ENCODE results near the gene RORB. TPM values are rescaled to one million over a fixed set of nuclear protein-coding genes. Genes with fewer than 3 reads are reported as not detected.

The RORB gene
- total RNA-seq, 2 experiments from 2014 or later, result not detected

DNA sequence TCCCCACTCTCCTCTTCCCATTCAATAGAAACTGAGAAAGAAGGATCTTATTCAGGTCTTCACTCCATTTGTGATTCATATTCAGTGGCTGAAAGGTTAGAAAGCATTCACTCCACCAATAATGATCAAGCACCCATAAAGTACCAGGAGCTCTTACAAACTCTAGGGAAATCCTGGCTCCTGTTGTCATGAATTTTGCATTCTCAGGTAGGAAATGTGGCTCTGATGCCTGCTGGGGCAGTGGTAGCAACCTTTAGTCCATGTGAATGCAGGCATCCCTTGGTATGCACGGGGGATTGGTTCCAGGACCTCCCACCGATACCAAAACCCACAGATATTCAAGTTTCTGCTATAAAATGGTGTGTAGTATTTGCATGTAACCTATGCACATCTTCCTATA, 3.6 kb upstream of the RORB start:
- CTCF ChIA-PET (ENCODE audit: unreplicated experiment), result no interaction called here
- intact Hi-C loops (cut with micrococcal nuclease; ENCODE audit: unreplicated experiment), result no loop called here

DNA sequence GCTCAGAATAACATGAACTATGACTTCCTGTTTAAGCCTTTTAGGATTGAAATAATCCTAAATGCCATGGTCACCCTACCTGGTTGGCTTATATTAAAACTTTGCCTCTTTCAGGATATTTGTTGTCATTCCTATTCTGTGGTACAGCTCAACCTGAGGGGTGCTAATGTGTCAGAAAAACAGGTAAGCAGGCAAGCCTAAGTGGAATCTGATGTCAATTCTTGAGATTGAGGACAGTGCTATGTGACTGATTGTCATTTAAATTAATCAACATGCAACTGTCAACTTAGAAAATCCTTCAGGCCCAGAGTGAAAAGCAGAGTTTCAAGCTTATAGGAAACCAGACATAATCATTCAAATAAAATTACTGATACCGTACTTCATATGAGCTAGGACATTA, 2.6 kb upstream of the RORB start:
- DNase-seq (ENCODE audit: low spot score), result no peak
- Histone ChIP-seq H3K9me3 (ENCODE audit: low read length) (no peaks in the 10 kb centered on the region), H3K9me2 (ENCODE audit: insufficient read depth, low read length) (no peaks in the 10 kb centered on the region), H3K4me1 (ENCODE audit: insufficient read depth, low read length, poor library complexity, severe bottlenecking) (no peaks in the 10 kb centered on the region), H3K79me2 (ENCODE audit: insufficient read depth, low read depth, low read length) (no peaks in the 10 kb centered on the region), H3K27ac (ENCODE audit: low read depth, low read length, poor library complexity, severe bottlenecking) (no peak overlapping the region), H3K36me3 (ENCODE audit: insufficient read depth, low read length) (no peaks in the 10 kb centered on the region), H2AFZ (ENCODE audit: low read length) (no peak overlapping the region), H3K4me3 (ENCODE audit: low read depth, low read length, poor library complexity, severe bottlenecking) (no peak overlapping the region), H3K4me2 (ENCODE audit: low read length) (no peak overlapping the region), H4K20me1 (ENCODE audit: insufficient read depth, low read length) (no peaks in the 10 kb centered on the region)
- no TSS peak for BruUV-seq (replicated peaks)
- TF ChIP-seq, protein P1, sequence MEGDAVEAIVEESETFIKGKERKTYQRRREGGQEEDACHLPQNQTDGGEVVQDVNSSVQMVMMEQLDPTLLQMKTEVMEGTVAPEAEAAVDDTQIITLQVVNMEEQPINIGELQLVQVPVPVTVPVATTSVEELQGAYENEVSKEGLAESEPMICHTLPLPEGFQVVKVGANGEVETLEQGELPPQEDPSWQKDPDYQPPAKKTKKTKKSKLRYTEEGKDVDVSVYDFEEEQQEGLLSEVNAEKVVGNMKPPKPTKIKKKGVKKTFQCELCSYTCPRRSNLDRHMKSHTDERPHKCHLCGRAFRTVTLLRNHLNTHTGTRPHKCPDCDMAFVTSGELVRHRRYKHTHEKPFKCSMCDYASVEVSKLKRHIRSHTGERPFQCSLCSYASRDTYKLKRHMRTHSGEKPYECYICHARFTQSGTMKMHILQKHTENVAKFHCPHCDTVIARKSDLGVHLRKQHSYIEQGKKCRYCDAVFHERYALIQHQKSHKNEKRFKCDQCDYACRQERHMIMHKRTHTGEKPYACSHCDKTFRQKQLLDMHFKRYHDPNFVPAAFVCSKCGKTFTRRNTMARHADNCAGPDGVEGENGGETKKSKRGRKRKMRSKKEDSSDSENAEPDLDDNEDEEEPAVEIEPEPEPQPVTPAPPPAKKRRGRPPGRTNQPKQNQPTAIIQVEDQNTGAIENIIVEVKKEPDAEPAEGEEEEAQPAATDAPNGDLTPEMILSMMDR (conservative IDR thresholded peaks at IDR 0.05; ENCODE audit: low read length), result no peak
- no peak for TF ChIP-seq EZH2phosphoT487 (IDR thresholded peaks at IDR 0.05; ENCODE audit: borderline replicate concordance, low read depth, low read length)
- POLR2A ChIA-PET, result interaction anchor here (1.4 kb wide), 1 partner anchor 12 kb away, joined by 3 read pairs; no protein-coding TSS in a partner anchor
- CTCF ChIA-PET (ENCODE audit: unreplicated experiment), result no interaction called here
- intact Hi-C loops (cut with micrococcal nuclease; ENCODE audit: unreplicated experiment), result no loop called here

More for the DNA sequence above, 3.6 kb upstream of the RORB start:
- H3K4me3 ChIP-seq (ENCODE audit: low read depth, low read length, poor library complexity, severe bottlenecking), result no peak overlapping the region
- H3K79me2 ChIP-seq (ENCODE audit: insufficient read depth, low read depth, low read length), result no peaks in the 10 kb centered on the region
- POLR2A ChIA-PET, result interaction anchor here (0.7 to 1.4 kb wide), 2 partner anchors 13 to 799 kb away, joined by 3 to 4 read pairs; no protein-coding TSS in a partner anchor
- H3K9me3 ChIP-seq (ENCODE audit: low read length), result no peaks in the 10 kb centered on the region
- no peak for DNase-seq (ENCODE audit: low spot score)
- H4K20me1 ChIP-seq (ENCODE audit: insufficient read depth, low read length), result no peaks in the 10 kb centered on the region
- H3K4me2 ChIP-seq (ENCODE audit: low read length), result no peak overlapping the region
- no peaks in the 10 kb centered on the region for H3K36me3 ChIP-seq (ENCODE audit: insufficient read depth, low read length)
- no TSS peak for BruUV-seq (replicated peaks)
- no peak overlapping the region for H2AFZ ChIP-seq (ENCODE audit: low read length)
- H3K4me1 ChIP-seq (ENCODE audit: insufficient read depth, low read length, poor library complexity, severe bottlenecking), result no peaks in the 10 kb centered on the region
- no peaks in the 10 kb centered on the region for H3K9me2 ChIP-seq (ENCODE audit: insufficient read depth, low read length)
- H3K27ac ChIP-seq (ENCODE audit: low read depth, low read length, poor library complexity, severe bottlenecking), result no peak overlapping the region
- TF ChIP-seq, protein P1 (conservative IDR thresholded peaks at IDR 0.05; ENCODE audit: low read length), result no peak
- TF ChIP-seq EZH2phosphoT487 (IDR thresholded peaks at IDR 0.05; ENCODE audit: borderline replicate concordance, low read depth, low read length), result no peak

DNA sequence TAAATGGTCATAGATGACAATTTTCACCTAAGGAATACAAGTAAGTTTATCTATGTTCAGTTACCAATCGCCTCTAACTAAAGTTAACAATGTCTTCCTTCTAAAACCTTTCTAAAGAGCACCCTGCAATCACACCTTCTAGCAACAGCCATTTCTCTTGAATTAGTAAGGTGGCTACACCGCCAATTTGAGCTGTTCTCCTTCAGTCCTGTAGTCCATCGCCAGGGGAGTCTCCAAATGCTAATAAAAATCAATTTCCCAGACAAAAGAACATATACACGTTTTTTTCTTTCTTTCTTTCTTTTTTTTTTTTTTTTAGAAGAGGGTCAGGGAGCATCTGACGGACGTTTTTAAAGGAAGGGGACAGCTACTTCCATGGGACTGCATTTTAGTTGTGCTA, 729 bp upstream of the RORB start:
- Histone ChIP-seq H4K20me1 (ENCODE audit: insufficient read depth, low read length) (no peaks in the 10 kb centered on the region), H2AFZ (ENCODE audit: low read length) (no peak overlapping the region), H3K4me3 (ENCODE audit: low read depth, low read length, poor library complexity, severe bottlenecking) (no peak overlapping the region), H3K27ac (ENCODE audit: low read depth, low read length, poor library complexity, severe bottlenecking) (no peak overlapping the region), H3K79me2 (ENCODE audit: insufficient read depth, low read depth, low read length) (no peaks in the 10 kb centered on the region), H3K4me1 (ENCODE audit: insufficient read depth, low read length, poor library complexity, severe bottlenecking) (no peaks in the 10 kb centered on the region), H3K9me2 (ENCODE audit: insufficient read depth, low read length) (no peaks in the 10 kb centered on the region), H3K9me3 (ENCODE audit: low read length) (no peaks in the 10 kb centered on the region), H3K4me2 (ENCODE audit: low read length) (no peak overlapping the region), H3K36me3 (ENCODE audit: insufficient read depth, low read length) (no peaks in the 10 kb centered on the region)
- intact Hi-C loops (cut with micrococcal nuclease; ENCODE audit: unreplicated experiment), result no loop called here
- no TSS peak for BruUV-seq (replicated peaks)
- ChIA-PET POLR2A (no interaction called here), CTCF (ENCODE audit: unreplicated experiment) (no interaction called here)
- no peak for DNase-seq (ENCODE audit: low spot score)
- no peak for TF ChIP-seq EZH2phosphoT487 (IDR thresholded peaks at IDR 0.05; ENCODE audit: borderline replicate concordance, low read depth, low read length)
- TF ChIP-seq, protein P1 (conservative IDR thresholded peaks at IDR 0.05; ENCODE audit: low read length), result no peak
